Esophagus muscularis mucosa (tissue), 4 donors: Measurements from ENCODE around the gene HCFC1R1. TPM values are rescaled to one million over a fixed set of nuclear protein-coding genes. Genes with fewer than 3 reads are reported as not detected.

Experiments
- DNase-seq: peaks from one replicate; pipeline ENCODE4 v3.0.0-alpha.2; 2017; ENCODE audit errors: extremely low spot score
- H3K27ac ChIP-seq, 4 donors: fragments of 200-600 bp; sonication (generic); replicated peaks in 1 of 4; 1 replicate in 3 of 4; 2 replicates in 1 of 4; pipeline ENCODE4 v1.5.1; 2016 to 2019; ENCODE audit warnings: mild to moderate bottlenecking in 1 of 4
- H3K27me3 ChIP-seq, 4 donors: fragments of 200-600 bp; sonication (generic); one replicate each; pipeline versions ENCODE4 v1.5.1 to v1.6.0; 2016 to 2019
- H3K36me3 ChIP-seq, 4 donors: fragments of 200-600 bp; sonication (generic); one replicate each; pipeline ENCODE4 v1.5.1; 2016 to 2019
- H3K4me1 ChIP-seq, 4 donors: fragments of 200-600 bp; sonication (generic); one replicate each; pipeline ENCODE4 v1.5.1; 2016 to 2019
- H3K4me3 ChIP-seq, 4 donors: fragments of 200-600 bp; sonication (generic); 1 replicate in 2 of 4; 2 replicates in 2 of 4; pipeline ENCODE4 v1.5.1; 2016 to 2019; ENCODE audit warnings: mild to moderate bottlenecking in 4 of 4, moderate library complexity in 1 of 4
- H3K9me3 ChIP-seq, 4 donors: fragments of 200-600 bp; sonication (generic); 1 replicate in 3 of 4; 2 replicates in 1 of 4; pipeline ENCODE4 v1.5.1; 2016 to 2019
- CTCF ChIP-seq, 3 experiments: fragments of 200-600 bp in 2 of 3; fragments of 450-650 bp in 1 of 3; sonication (generic) in 2 of 3; IDR thresholded peaks; one replicate each; pipeline ENCODE4 v1.5.1; 2017 to 2019; ENCODE audit warnings: antibody characterized with exemption in 3 of 3, mild to moderate bottlenecking in 2 of 3, moderate library complexity in 1 of 3
- EP300 ChIP-seq: sonication (generic); formaldehyde crosslinking; IDR thresholded peaks from one replicate; pipeline ENCODE4 v1.6.1; 2017; ENCODE audit warnings: antibody characterized with exemption
- POLR2A ChIP-seq: fragments of 450-650 bp; IDR thresholded peaks from one replicate; pipeline ENCODE4 v1.6.1; 2017; ENCODE audit warnings: antibody characterized with exemption, moderate library complexity, mild to moderate bottlenecking, low read depth
- POLR2AphosphoS5 ChIP-seq, 2 donors: sonication (generic); formaldehyde crosslinking; IDR thresholded peaks; one replicate each; pipeline ENCODE4 v1.6.1; 2017; ENCODE audit warnings: antibody characterized with exemption in 2 of 2
- WGBS: methylation state at CpG from one replicate; pipeline ENCODE4 v1.1.5; 2018; 5-methylcytosine and 5-hydroxymethylcytosine counted together
- intact Hi-C: fragments of 100-400 bp; cut with DNase I; formaldehyde crosslinking; loops from one replicate; pipeline ENCODE4 v1.15.1; 2023
- total RNA-seq, 4 donors: library from RNA; depleted of rRNA; stranded (reverse); fragments of >200 nt; gene quantifications; one replicate each; pipeline versions ENCODE4 v1.1.0 to v1.2.1, GENCODE V29; 2016

HCFC1R1 gene
- total RNA-seq, 4 donors from 2014 or later: 28.8 to 134 (median 72.2) TPM

- H3K4me3 ChIP-seq: peak within 1 kb of the TSS; percentile 43 to 54 (median 44)
- intact Hi-C loops: no loop called here
- no peak for TF ChIP-seq POLR2A
- peak; percentile 42 to 57 for TF ChIP-seq POLR2AphosphoS5 (IDR thresholded peaks at IDR 0.05)
- no peak for TF ChIP-seq CTCF (IDR thresholded peaks at IDR 0.05)
- no peak for TF ChIP-seq EP300
- peaks cover 0 to 21% (median 2%) of the 10 kb centered on the region in 4 donors for H3K36me3 ChIP-seq
- 37% methylated on average over 12 of the region's 13 CpGs for WGBS
- DNase-seq: no peak
- H3K27ac ChIP-seq: peak within 1 kb of the TSS; percentile 56 to 68 (median 64)
- H3K4me1 ChIP-seq: peaks cover 14 to 27% (median 25%) of the 10 kb centered on the region in 4 donors
- no peaks in the 10 kb centered on the region for H3K27me3 ChIP-seq
- H3K9me3 ChIP-seq: no peaks in the 10 kb centered on the region
Measured at GRCh38 chr16:3065069-3065741, 41.5 kb upstream of the HCFC1R1 start, which contains the start of gene IL32. IL32 (plus strand) TSS chr16:3065640; CDS start chr16:3065812, 172 bp downstream.

DNA sequence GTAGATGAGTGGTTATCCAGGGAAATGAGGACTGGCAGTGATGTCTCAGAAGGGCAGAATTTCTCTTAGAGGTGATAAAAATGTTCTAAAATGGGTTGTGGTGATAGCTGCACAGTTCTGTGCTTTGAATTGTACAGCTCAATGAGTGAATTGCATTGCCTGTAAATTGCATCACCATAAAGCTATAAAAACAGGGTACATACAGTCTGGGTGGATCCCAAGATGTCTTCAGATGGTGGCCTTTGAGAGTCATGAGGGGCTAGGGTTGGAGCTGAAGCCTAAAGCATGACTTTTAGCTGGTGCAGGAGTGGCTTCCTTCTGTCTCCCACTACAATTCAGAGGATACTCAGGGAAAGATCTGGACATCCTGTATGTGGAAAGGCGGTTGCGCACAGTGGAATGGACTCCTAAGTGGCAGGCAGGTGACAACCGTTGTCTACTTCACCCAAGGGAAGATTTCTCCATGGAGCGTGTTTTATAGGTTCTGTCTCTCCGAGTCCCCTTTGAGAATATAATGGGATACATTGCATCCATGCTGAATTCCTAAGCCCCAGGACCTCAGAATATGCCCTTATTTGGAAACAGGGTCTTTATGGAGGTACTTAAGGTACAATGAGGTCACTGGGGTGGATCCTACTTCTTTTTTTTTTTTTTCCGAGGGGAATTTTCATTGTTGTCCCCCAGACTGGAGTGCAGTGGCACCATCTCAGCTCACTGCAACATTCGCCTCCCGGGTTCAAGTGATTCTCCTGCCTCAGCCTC lies 40.1 kb upstream of the HCFC1R1 start:
- H3K4me1 ChIP-seq: peaks cover 22 to 39% (median 38%) of the 10 kb centered on the region in 4 donors
- no peaks in the 10 kb centered on the region for H3K9me3 ChIP-seq
- DNase-seq: no peak
- 91% methylated on average over 8 of the region's 8 CpGs for WGBS
- H3K4me3 ChIP-seq: no peak overlapping the region
- intact Hi-C loops: no loop called here
- peaks cover 0 to 13% (median 0%) of the 10 kb centered on the region in 4 donors for H3K36me3 ChIP-seq
- no peak overlapping the region for H3K27ac ChIP-seq
- H3K27me3 ChIP-seq: peaks cover 0 to 4% (median 0%) of the 10 kb centered on the region in 4 donors
- TF ChIP-seq POLR2AphosphoS5 (IDR thresholded peaks at IDR 0.05) (no peak), POLR2A (no peak), CTCF (IDR thresholded peaks at IDR 0.05) (no peak), EP300 (no peak)

DNA sequence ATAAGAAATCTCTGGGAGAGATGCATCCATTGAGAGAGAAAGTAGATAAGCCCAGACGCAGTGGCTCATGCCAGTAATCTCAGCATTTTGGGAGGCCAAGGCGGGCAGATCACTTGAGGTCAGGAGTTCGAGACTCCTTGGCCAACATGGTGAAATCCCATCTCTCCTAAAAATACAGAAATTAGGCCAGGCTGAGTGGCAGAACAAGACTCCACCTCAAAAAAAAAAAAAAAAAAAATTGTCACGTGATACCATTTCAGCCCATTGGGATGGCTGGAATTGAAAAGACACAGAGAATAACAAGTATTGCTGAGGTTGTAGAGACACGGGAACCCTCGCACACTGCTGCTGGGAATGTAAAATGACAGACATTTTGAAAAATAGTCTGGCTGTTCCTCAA lies 38.8 kb upstream of the HCFC1R1 start:
- Histone ChIP-seq H3K36me3 (peaks cover 0 to 2% (median 0%) of the 10 kb centered on the region in 4 donors), H3K9me3 (no peaks in the 10 kb centered on the region), H3K4me3 (no peak overlapping the region), H3K27me3 (peaks cover 0 to 12% (median 0%) of the 10 kb centered on the region in 4 donors), H3K27ac (no peak overlapping the region), H3K4me1 (peaks cover 29 to 51% (median 49%) of the 10 kb centered on the region in 4 donors)
- intact Hi-C loops: no loop called here
- WGBS: 84% methylated on average over 6 of the region's 6 CpGs
- TF ChIP-seq POLR2AphosphoS5 (IDR thresholded peaks at IDR 0.05) (no peak), CTCF (IDR thresholded peaks at IDR 0.05) (no peak), POLR2A (no peak), EP300 (no peak)
- DNase-seq: no peak

DNA sequence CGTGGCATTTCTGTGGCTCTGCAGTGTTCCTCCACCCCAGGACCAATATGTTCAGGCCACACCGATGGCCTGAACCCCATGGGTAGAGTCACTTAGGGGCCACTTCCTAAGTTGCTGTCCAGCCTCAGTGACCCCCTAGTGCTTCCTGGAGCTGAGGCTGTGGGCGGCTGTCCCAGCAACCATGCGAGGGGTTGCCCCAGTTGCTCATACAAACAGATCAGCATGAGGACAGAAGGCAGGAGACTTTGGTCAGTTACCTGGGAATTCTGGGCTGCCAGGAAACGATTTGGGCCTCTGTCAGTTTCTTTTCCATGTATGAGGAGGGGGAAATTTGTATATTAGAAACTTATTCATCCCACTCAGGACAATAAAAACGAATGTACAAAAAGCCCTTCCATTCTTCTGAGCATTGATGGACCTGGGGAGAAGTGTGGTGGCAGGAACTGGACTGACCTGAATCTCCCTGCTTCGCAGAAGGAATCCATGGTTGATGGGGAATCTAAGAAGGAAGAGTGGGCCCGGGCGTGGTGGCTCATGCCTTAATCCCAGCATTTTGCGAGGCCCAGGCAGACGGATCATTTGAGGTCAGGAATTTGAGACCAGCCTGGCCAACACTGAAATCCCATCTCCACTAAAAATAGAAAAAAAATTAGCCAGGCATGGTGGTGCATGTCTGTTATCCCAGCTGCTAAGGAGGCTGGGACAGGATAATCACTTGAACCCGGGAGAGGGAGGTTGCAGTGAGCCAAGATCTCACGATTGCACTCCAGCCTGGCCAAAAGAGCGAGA lies 36.8 kb upstream of the HCFC1R1 start:
- TF ChIP-seq EP300 (no peak), POLR2A (no peak), CTCF (IDR thresholded peaks at IDR 0.05) (no peak), POLR2AphosphoS5 (IDR thresholded peaks at IDR 0.05) (no peak)
- Histone ChIP-seq H3K4me3 (no peak overlapping the region), H3K27me3 (peaks cover 0 to 12% (median 0%) of the 10 kb centered on the region in 4 donors), H3K36me3 (no peaks in the 10 kb centered on the region), H3K27ac (no peak overlapping the region), H3K4me1 (peaks cover 29 to 38% (median 36%) of the 10 kb centered on the region in 4 donors), H3K9me3 (no peaks in the 10 kb centered on the region)
- intact Hi-C loops: no loop called here
- no peak for DNase-seq
- WGBS: 86% methylated on average over 14 of the region's 14 CpGs
